BLaER1 treated with 17β-estradiol and CSF1 and Interleukin-3, amounts not matched to agents 10 nM and 100 nM (cell line): ENCODE data around the gene PTGER1.

Source experiments
- H3K27ac ChIP-seq, 11 experiments: shearing (Covaris generic); formaldehyde crosslinking; 2 replicates each; pipeline ENCODE4 v1.8.1; 2022
- H3K27me3 ChIP-seq, 11 experiments: shearing (Covaris generic); formaldehyde crosslinking; 2 replicates each; pipeline ENCODE4 v1.8.1; 2022
- H3K36me3 ChIP-seq, 11 experiments: shearing (Covaris generic); formaldehyde crosslinking; 2 replicates each; pipeline ENCODE4 v1.8.1; 2022
- H3K4me1 ChIP-seq, 10 experiments: shearing (Covaris generic); formaldehyde crosslinking; 2 replicates each; pipeline ENCODE4 v1.8.1; 2022
- H3K4me2 ChIP-seq, 11 experiments: shearing (Covaris generic); formaldehyde crosslinking; 2 replicates each; pipeline ENCODE4 v1.8.1; 2022
- H3K4me3 ChIP-seq, 10 experiments: shearing (Covaris generic); formaldehyde crosslinking; 2 replicates each; pipeline ENCODE4 v1.8.1; 2022
- H3K9ac ChIP-seq, 11 experiments: shearing (Covaris generic); formaldehyde crosslinking; 2 replicates each; pipeline ENCODE4 v1.8.1; 2022
- H3K9me3 ChIP-seq, 11 experiments: shearing (Covaris generic); formaldehyde crosslinking; replicated peaks in 1 of 11; 2 replicates each; pipeline ENCODE4 v1.8.1; 2022
- H4K20me1 ChIP-seq, 11 experiments: shearing (Covaris generic); formaldehyde crosslinking; 2 replicates each; pipeline ENCODE4 v1.8.1; 2022
- Cebpa-rat ChIP-seq, 11 experiments: shearing (Covaris generic); IDR thresholded peaks; 2 replicates each; pipeline ENCODE4 v1.8.1; 2022

Gene PTGER1

DNA sequence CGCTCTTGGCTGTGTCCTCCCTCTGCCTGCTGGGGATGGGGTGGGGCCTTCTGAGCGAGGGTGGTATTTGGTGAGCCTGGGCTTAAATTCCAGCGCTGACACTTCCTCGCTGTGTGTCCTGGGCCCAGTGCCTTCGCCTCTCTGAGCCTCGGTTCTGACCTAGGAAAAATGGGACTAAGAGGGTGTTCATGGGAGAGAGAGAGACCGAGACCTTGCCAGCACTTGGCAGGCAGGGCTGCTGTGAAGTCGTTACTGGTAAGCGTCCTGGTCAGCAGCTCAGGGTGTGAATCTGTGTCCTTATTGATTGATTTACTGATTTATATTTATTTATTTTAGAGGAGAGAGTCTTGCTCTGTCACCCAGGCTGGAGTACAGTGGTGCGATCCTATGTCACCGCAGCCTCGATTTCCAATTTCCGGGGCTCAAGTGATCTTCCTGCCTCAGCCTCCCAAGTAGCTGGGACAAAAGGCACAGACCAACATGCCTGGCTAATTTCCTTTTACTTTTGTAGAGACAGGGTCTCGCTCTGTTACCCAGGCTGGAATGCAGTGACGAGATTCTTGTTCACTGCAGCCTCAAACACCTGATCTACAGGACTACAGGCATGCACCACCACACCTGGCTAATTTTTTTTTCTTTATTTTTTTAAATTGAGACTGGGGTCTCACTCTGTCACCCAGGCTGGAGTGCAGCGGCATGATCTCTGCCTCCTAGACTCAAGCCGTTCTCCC lies 39.7 kb downstream of the PTGER1 start:
- TF ChIP-seq Cebpa-rat (IDR thresholded peaks at IDR 0.05), result no peak
- Histone ChIP-seq H3K4me2 (peak overlapping the region; percentile 91 to 99 (median 97)), H3K9ac (peak overlapping the region in 9 of 11 experiments; percentile 25 to 97 (median 90); a peak in 11 of 22 replicates), H3K4me3 (peak overlapping the region in 2 of 10 experiments; percentile 94 to 99; a peak in 1 of 20 replicates), H3K4me1 (peaks cover 55 to 81% (median 69%) of the 10 kb centered on the region in 10 experiments), H3K36me3 (peaks cover 0 to 25% (median 14%) of the 10 kb centered on the region in 11 experiments; a peak in 13 of 22 replicates), H3K27me3 (no peaks in the 10 kb centered on the region), H3K27ac (peak overlapping the region in 6 of 11 experiments; percentile 1 to 26 (median 20); a peak in 5 of 22 replicates), H3K9me3 (no peaks in the 10 kb centered on the region), H4K20me1 (peaks cover 0 to 44% (median 17%) of the 10 kb centered on the region in 11 experiments; a peak in 16 of 22 replicates)

DNA sequence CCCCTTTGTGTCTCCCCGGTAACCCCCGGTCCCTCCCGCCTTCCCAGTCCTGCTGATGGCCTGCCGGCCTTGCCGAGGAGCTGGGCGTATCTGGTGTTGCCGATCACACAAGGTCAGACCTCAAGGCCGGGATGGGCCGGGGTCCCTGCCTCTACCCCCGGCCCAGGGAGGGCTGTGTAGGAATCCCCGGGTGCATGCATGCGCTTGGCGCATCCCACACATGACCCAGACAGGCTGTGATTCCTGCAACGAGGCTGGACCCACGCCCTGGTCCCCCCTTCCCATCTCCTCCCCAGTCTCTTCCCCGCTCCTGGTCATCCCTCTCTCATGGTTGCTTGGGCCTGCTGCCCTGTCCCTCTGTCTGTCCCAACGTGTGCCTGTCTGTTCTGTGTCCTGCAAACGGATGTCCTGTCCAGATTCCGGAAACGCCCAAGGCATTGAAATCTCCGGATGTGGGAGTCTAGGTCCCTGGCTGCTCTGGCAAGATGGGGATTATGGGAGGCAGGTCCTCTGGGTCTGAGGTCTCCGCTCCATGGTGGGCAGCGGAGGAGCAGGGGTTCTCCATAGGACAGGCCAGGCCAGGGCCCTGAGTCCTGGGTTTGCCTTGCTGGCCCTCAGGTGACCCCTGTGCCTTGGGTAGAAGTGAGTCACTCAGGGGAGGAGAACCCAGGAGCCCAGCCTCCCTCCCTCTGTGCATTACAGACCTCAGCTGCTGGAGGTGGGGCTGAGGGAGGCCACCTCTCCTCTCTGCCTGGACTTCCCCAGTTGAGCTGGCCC lies 40.4 kb downstream of the PTGER1 start:
- no peak for TF ChIP-seq Cebpa-rat (IDR thresholded peaks at IDR 0.05)
- Histone ChIP-seq H3K4me1 (peaks cover 51 to 74% (median 65%) of the 10 kb centered on the region in 10 experiments), H3K9me3 (no peaks in the 10 kb centered on the region), H3K4me2 (peak overlapping the region; percentile 91 to 99 (median 97)), H3K4me3 (peak overlapping the region; percentile 86 to 99 (median 96); a peak in 19 of 20 replicates), H4K20me1 (peaks cover 0 to 44% (median 17%) of the 10 kb centered on the region in 11 experiments; a peak in 16 of 22 replicates), H3K27ac (peak overlapping the region in 6 of 11 experiments; percentile 1 to 26 (median 20); a peak in 7 of 22 replicates), H3K27me3 (no peaks in the 10 kb centered on the region), H3K9ac (peak overlapping the region in 10 of 11 experiments; percentile 86 to 97 (median 90); a peak in 21 of 22 replicates), H3K36me3 (peaks cover 0 to 25% (median 14%) of the 10 kb centered on the region in 11 experiments; a peak in 13 of 22 replicates)

DNA sequence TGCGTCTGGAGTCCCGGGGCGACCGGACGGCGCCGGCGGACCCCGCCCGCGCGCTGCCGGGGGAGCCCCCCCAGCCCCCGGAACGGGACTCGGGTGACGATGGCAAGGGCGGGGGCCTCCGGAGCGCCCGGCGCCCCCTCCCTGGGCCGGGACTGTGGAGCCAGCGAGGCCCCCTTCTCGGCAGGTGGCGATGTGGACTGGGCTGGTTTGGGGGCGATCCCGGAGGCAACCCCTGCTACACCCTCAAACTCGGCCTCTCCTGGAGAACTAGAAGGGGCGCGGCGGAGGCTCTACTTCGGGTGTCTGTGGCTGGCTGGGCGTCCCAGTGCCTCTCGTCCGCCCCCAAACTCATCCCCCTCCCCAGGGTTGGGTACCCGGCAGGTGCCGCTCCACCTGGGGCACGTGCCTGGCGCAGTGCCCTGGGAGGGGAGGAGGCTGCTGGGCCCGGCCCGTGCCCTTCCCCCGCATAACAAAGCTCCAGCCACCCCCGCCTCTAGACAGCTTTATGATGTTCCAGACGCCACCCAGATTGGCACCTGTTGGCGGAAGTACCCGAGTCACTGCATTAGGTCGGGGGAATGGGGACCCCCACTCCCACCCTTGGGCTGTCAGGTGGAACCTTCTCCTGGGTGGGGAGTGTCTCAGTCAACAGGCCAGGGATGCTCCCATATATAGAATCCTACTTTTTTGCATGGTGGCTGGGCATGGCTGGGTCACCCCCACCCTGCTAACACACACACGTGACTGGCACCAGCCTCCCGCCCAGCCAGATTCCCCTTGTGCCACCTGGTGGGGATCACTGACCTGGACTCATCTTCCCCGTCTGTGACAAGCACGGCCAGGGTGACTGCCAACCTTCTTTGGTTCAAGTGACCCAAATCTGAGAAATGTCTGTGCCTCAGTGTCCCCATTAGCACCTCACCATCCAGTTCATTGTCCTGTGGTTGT lies 41.3 kb downstream of the PTGER1 start:
- Histone ChIP-seq H3K27me3 (no peaks in the 10 kb centered on the region), H3K9ac (peak overlapping the region; percentile 82 to 97 (median 90)), H3K27ac (peak overlapping the region; percentile 78 to 88 (median 84)), H3K4me2 (peak overlapping the region; percentile 91 to 99 (median 97)), H3K4me1 (peaks cover 42 to 65% (median 56%) of the 10 kb centered on the region in 10 experiments), H3K9me3 (no peaks in the 10 kb centered on the region), H4K20me1 (peaks cover 0 to 38% (median 17%) of the 10 kb centered on the region in 11 experiments; a peak in 16 of 22 replicates), H3K36me3 (peaks cover 0 to 25% (median 14%) of the 10 kb centered on the region in 11 experiments; a peak in 13 of 22 replicates), H3K4me3 (peak overlapping the region; percentile 86 to 99 (median 96))
- TF ChIP-seq Cebpa-rat (IDR thresholded peaks at IDR 0.05), result no peak

DNA sequence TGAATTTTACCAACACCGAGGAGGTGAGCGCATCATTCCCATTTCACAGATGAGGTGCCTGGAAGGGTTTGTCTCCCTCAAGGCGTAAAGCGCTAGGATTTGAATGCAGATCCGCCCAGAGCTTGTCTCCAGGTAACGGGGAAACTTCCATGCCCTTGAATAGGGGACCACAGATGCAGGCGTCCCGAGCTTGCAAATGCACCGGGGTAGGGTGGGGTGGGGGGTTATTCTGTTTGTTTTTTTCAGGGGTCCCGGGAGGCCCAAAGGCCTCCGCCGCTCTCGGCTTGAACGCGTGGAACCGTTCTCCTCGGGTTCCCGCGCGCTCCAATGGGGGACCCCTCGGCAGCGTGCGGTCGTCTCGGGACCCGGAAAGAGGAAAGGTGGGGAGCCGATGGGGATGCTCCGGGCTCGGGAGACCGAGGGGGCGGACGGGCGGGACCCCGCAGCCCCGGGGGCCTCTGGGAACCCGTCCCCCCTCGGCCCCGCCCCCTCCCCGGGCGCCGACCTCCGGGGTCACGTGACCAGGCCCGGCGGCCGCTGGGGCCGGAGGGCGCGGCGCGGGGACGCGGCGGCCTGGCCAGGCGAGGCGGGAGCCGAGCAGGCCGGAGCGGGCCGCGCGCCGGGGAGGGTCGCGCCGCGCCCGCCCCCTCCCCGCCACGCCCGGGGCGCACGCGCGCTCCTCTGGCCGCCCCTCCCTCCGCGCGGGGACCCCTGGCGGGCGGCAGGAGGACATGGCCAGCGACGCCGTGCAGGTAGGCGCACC lies 42.2 kb downstream of the PTGER1 start, which contains the start of gene PKN1:
Gene PKN1, plus strand, starts transcription at position 516 of the 763 bp plus-strand sequence. Its CDS starts 216 bp downstream, at position 732.
- Histone ChIP-seq H3K4me2 (peak within 1 kb of the TSS; percentile 91 to 99 (median 97)), H3K36me3 (peaks cover 0 to 25% (median 14%) of the 10 kb centered on the region in 11 experiments; a peak in 13 of 22 replicates), H3K27ac (peak within 1 kb of the TSS; percentile 78 to 88 (median 84)), H3K4me1 (peaks cover 33 to 57% (median 50%) of the 10 kb centered on the region in 10 experiments), H4K20me1 (peaks cover 0 to 31% (median 17%) of the 10 kb centered on the region in 11 experiments; a peak in 16 of 22 replicates), H3K4me3 (peak within 1 kb of the TSS; percentile 86 to 99 (median 96)), H3K9ac (peak within 1 kb of the TSS; percentile 82 to 97 (median 90)), H3K9me3 (no peaks in the 10 kb centered on the region), H3K27me3 (no peaks in the 10 kb centered on the region)
- TF ChIP-seq Cebpa-rat (IDR thresholded peaks at IDR 0.05), result no peak

DNA sequence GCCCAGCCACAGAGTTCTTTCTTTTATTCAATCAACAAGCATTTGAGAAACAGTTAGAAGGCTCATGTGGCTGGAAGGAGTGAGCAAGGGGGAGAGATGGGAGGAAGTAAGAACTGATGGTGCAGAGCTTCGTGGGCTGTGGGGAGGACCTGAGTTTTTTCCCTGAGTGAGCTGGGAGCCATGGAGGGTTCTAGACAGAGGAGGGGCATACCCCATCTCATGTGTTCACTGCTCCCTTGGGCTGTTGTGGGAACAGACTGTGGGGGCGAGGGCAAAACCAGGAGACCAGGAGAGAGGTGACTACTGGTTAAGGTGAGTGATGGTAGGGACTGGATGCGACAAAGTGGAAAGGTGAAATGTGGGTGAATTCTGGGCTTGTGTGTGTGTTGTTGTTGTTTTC lies 44.4 kb downstream of the PTGER1 start:
- Histone ChIP-seq H3K4me1 (peaks cover 23 to 48% (median 42%) of the 10 kb centered on the region in 10 experiments), H4K20me1 (peaks cover 0 to 20% (median 13%) of the 10 kb centered on the region in 11 experiments; a peak in 16 of 22 replicates), H3K4me3 (no peak overlapping the region), H3K36me3 (peaks cover 0 to 2% (median 0%) of the 10 kb centered on the region in 11 experiments; a peak in 4 of 22 replicates), H3K27me3 (no peaks in the 10 kb centered on the region), H3K9ac (no peak overlapping the region), H3K4me2 (peak overlapping the region in 9 of 11 experiments; percentile 9 to 99 (median 97); a peak in 10 of 22 replicates), H3K9me3 (no peaks in the 10 kb centered on the region), H3K27ac (no peak overlapping the region)
- no peak for TF ChIP-seq Cebpa-rat (IDR thresholded peaks at IDR 0.05)

DNA sequence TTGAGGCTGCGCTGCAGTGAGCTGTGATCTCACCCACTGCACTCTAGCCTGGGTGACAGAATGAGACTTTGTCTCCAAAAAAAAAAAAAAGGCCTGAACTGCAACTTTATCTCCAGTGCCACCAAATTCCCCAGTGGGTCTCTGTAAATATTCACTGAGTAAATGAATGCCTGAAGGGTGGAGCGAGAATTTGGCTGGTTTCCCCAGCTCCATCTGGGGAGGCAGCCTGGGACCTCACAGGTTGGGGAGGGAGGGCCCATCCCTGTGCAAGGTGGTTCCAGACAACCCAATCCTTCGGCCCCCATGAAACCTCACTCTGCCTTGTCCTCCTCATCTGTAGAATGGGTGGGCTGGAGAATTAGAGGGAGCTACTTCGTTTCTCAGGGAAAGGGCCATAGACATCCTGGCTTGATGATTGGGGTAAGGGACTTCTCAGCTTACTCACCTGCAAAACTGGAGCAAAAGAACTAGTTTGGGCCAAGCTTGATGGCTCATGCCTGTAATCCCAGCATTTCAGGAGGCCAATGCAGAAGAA lies 46.2 kb downstream of the PTGER1 start:
- Histone ChIP-seq H3K4me2 (no peak overlapping the region), H3K4me3 (no peak overlapping the region), H3K36me3 (no peaks in the 10 kb centered on the region), H3K9ac (no peak overlapping the region), H4K20me1 (peaks cover 0 to 3% (median 0%) of the 10 kb centered on the region in 11 experiments; a peak in 2 of 22 replicates), H3K27ac (no peak overlapping the region), H3K9me3 (no peaks in the 10 kb centered on the region), H3K27me3 (no peaks in the 10 kb centered on the region), H3K4me1 (peaks cover 10 to 34% (median 27%) of the 10 kb centered on the region in 10 experiments; a peak in 19 of 20 replicates)
- no peak for TF ChIP-seq Cebpa-rat (IDR thresholded peaks at IDR 0.05)

DNA sequence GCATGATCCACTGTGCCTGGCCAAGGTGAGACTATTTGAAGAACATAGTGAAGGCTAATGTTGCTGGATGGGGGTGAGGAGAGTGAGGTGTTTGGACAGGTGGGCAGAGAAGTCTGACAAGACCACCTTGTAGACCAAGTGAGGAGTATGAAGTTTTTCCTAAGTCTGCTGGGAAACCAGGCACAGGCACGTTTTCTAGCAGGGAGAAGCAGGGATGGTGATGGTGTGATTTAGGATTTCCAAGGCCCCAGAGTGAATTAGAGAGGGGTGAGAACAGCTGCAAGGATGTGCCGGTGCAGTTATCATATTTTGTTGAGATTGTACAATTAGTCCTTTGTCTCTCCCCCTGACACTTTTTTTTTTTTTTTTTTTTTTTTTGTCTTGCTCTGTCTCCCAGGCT lies 47.7 kb downstream of the PTGER1 start:
- H3K36me3 ChIP-seq, result no peaks in the 10 kb centered on the region
- H3K4me1 ChIP-seq, result peaks cover 20 to 42% (median 32%) of the 10 kb centered on the region in 10 experiments
- H3K27ac ChIP-seq, result no peak overlapping the region
- H4K20me1 ChIP-seq, result no peaks in the 10 kb centered on the region
- H3K9me3 ChIP-seq, result no peaks in the 10 kb centered on the region
- H3K4me2 ChIP-seq, result no peak overlapping the region
- no peaks in the 10 kb centered on the region for H3K27me3 ChIP-seq
- no peak for TF ChIP-seq Cebpa-rat (IDR thresholded peaks at IDR 0.05)
- no peak overlapping the region for H3K9ac ChIP-seq
- H3K4me3 ChIP-seq, result no peak overlapping the region
